ENCODE measurements around the gene TMPRSS13.

Gene TMPRSS13

GRCh38 chr11:117900121-117900648 is 29.0 kb downstream of the TMPRSS13 start:
- no peak for DNase-seq (ENCODE audit: low read depth in 4 of 4, low spot score in 1 of 4)

GRCh38 chr11:117898059-117898458 is 31.1 kb downstream of the TMPRSS13 start:
- DNase-seq (ENCODE audit: low read depth in 4 of 4, low spot score in 1 of 4): no peak

GRCh38 chr11:117892651-117893050 is 36.6 kb downstream of the TMPRSS13 start:
- no peak for DNase-seq (ENCODE audit: low read depth in 4 of 4, low spot score in 1 of 4)

GRCh38 chr11:117891362-117891761 is 37.8 kb downstream of the TMPRSS13 start:
- DNase-seq (ENCODE audit: low read depth in 4 of 4, low spot score in 1 of 4): no peak

GRCh38 chr11:117888139-117888566 is 41.0 kb downstream of the TMPRSS13 start:
- DNase-seq (ENCODE audit: low read depth in 4 of 4, low spot score in 1 of 4): no peak

GRCh38 chr11:117887431-117888138 is 41.6 kb downstream of the TMPRSS13 start:
- DNase-seq (ENCODE audit: low read depth in 4 of 4, low spot score in 1 of 4): no peak

- DNase-seq (ENCODE audit: low read depth in 4 of 4, low spot score in 1 of 4): no peak
Observed at GRCh38 chr11:117885777-117886176, 43.4 kb downstream of the TMPRSS13 start.

GRCh38 chr11:117884994-117885393 is 44.2 kb downstream of the TMPRSS13 start:
- DNase-seq (ENCODE audit: low read depth in 4 of 4, low spot score in 1 of 4): peak in 1 of 4 experiments; percentile 7

GRCh38 chr11:117883063-117883462 is 46.1 kb downstream of the TMPRSS13 start:
- no peak for DNase-seq (ENCODE audit: low read depth in 4 of 4, low spot score in 1 of 4)

- DNase-seq (ENCODE audit: low read depth in 4 of 4, low spot score in 1 of 4): no peak
Observed at GRCh38 chr11:117882311-117882905, 46.8 kb downstream of the TMPRSS13 start.

GRCh38 chr11:117881217-117881616 is 48.0 kb downstream of the TMPRSS13 start:
- DNase-seq (ENCODE audit: low read depth in 4 of 4, low spot score in 1 of 4): no peak

GRCh38 chr11:117879516-117880480 is 49.4 kb downstream of the TMPRSS13 start:
- DNase-seq (ENCODE audit: low read depth in 4 of 4, low spot score in 1 of 4): no peak

- DNase-seq (ENCODE audit: low read depth in 4 of 4, low spot score in 1 of 4): no peak
Observed at GRCh38 chr11:117878939-117879475, 50.2 kb downstream of the TMPRSS13 start.

GRCh38 chr11:117878314-117878938 is 50.8 kb downstream of the TMPRSS13 start:
- DNase-seq (ENCODE audit: low read depth in 4 of 4, low spot score in 1 of 4): no peak

- DNase-seq (ENCODE audit: low read depth in 4 of 4, low spot score in 1 of 4): no peak
Observed at GRCh38 chr11:117877120-117877784, 52.0 kb downstream of the TMPRSS13 start.

GRCh38 chr11:117876341-117877119 is 52.7 kb downstream of the TMPRSS13 start, which contains the start of gene FXYD6:
TSS of gene FXYD6 (minus strand) at chr11:117876658. CDS start at chr11:117842776, 33,882 bp downstream.
- no peak for DNase-seq (ENCODE audit: low read depth in 4 of 4, low spot score in 1 of 4)

- DNase-seq (ENCODE audit: low read depth in 4 of 4, low spot score in 1 of 4): no peak
Observed at GRCh38 chr11:117876059-117876340, 53.2 kb downstream of the TMPRSS13 start.

GRCh38 chr11:117875382-117876058 is 53.7 kb downstream of the TMPRSS13 start:
- no peak for DNase-seq (ENCODE audit: low read depth in 4 of 4, low spot score in 1 of 4)

- DNase-seq (ENCODE audit: low read depth in 4 of 4, low spot score in 1 of 4): no peak
Observed at GRCh38 chr11:117874910-117875381, 54.3 kb downstream of the TMPRSS13 start.

Data from stimulated activated CD4-positive, alpha-beta T cell treated with anti-CD3 and anti-CD28 coated beads, Interleukin-1b, Interleukin-23, amount 100 ng/mL, for 24 hours (primary cell).